OCI-LY1 (cell line): ENCODE measurements around the gene DRD1.

Source experiments
- H2AFZ ChIP-seq: fragments of 200-600 bp; sonication (generic), shearing (Covaris generic); 2 replicates; pipeline ENCODE4 v1.6.0; 2014; ENCODE audit warnings: antibody characterized with exemption, mild to moderate bottlenecking, low read length
- H3F3A ChIP-seq: fragments of 200-600 bp; sonication (generic), shearing (Covaris generic); 2 replicates; pipeline ENCODE4 v1.6.0; 2014; ENCODE audit warnings: mild to moderate bottlenecking, antibody characterized with exemption, low read length, moderate library complexity; ENCODE audit not compliant: insufficient read depth
- H3K27ac ChIP-seq: fragments of 200-600 bp; sonication (generic); 2 replicates; pipeline ENCODE4 v1.5.1; 2014; ENCODE audit warnings: low read length, mixed run types, mild to moderate bottlenecking, low read depth; ENCODE audit not compliant: poor library complexity, severe bottlenecking
- H3K27me3 ChIP-seq: fragments of 200-600 bp; sonication (generic); 2 replicates; pipeline ENCODE4 v1.6.0; 2014; ENCODE audit warnings: antibody characterized with exemption, mild to moderate bottlenecking, low read length, moderate library complexity; ENCODE audit not compliant: insufficient read depth
- H3K36me3 ChIP-seq: fragments of 200-600 bp; sonication (generic); 2 replicates; pipeline ENCODE4 v1.6.1; 2014; ENCODE audit warnings: mild to moderate bottlenecking, antibody characterized with exemption, low read length, moderate library complexity, mixed read lengths; ENCODE audit not compliant: insufficient read depth
- H3K4me1 ChIP-seq: fragments of 200-600 bp; sonication (generic); 2 replicates; pipeline ENCODE4 v1.5.1; 2014; ENCODE audit warnings: mild to moderate bottlenecking, low read length, moderate library complexity; ENCODE audit not compliant: insufficient read depth, severe bottlenecking
- H3K4me2 ChIP-seq: fragments of 200-600 bp; sonication (generic), shearing (Covaris generic); 2 replicates; pipeline ENCODE4 v1.6.1; 2014; ENCODE audit warnings: low read length
- H3K4me3 ChIP-seq: fragments of 200-600 bp; sonication (generic); 2 replicates; pipeline ENCODE4 v1.5.1; 2014; ENCODE audit warnings: low read length, low read depth, mild to moderate bottlenecking, mixed read lengths; ENCODE audit not compliant: poor library complexity, severe bottlenecking
- H3K79me2 ChIP-seq: fragments of 200-600 bp; shearing (Covaris generic); 2 replicates; pipeline ENCODE4 v1.6.1; 2016; ENCODE audit warnings: mixed run types, low read length, mixed read lengths; ENCODE audit not compliant: insufficient read depth
- H3K9ac ChIP-seq: fragments of 200-600 bp; sonication (generic), shearing (Covaris generic); 2 replicates; pipeline ENCODE4 v1.6.1; 2014; ENCODE audit warnings: mild to moderate bottlenecking, low read length, mixed read lengths
- H3K9me2 ChIP-seq: fragments of 200-600 bp; sonication (generic), shearing (Covaris generic); 2 replicates; pipeline ENCODE4 v1.6.1; 2014; ENCODE audit warnings: low read depth, mild to moderate bottlenecking, low read length, mixed read lengths
- H3K9me3 ChIP-seq: fragments of 200-600 bp; shearing (Covaris generic); 2 replicates; pipeline ENCODE4 v1.6.1; 2014; ENCODE audit warnings: low read length, mixed read lengths
- H4K20me1 ChIP-seq: fragments of 200-600 bp; sonication (generic), shearing (Covaris generic); 2 replicates; pipeline ENCODE4 v1.6.0; 2016; ENCODE audit warnings: mild to moderate bottlenecking, low read length; ENCODE audit not compliant: insufficient read depth
- CTCF ChIP-seq: fragments of 200-600 bp; sonication (generic), shearing (Covaris generic); IDR thresholded peaks from 2 replicates; pipeline ENCODE4 v1.5.1; 2017; ENCODE audit warnings: mild to moderate bottlenecking, antibody characterized with exemption, low read length, moderate library complexity, mixed read lengths
- EZH2 ChIP-seq: fragments of 200-600 bp; sonication (generic), shearing (Covaris generic); IDR thresholded peaks from 2 replicates; pipeline ENCODE4 v1.8.0; 2017; ENCODE audit warnings: borderline replicate concordance, mixed run types, mild to moderate bottlenecking, antibody characterized with exemption, low read length, moderate library complexity, mixed read lengths

DRD1 gene

GRCh38 chr5:175466700-175467318 is 22.8 kb upstream of the DRD1 start:
- no peak overlapping the region for H3K4me2 ChIP-seq
- no peaks in the 10 kb centered on the region for H3K79me2 ChIP-seq
- no peak for TF ChIP-seq EZH2
- no peak for TF ChIP-seq CTCF
- H3K27me3 ChIP-seq = peaks cover 4% of the 10 kb centered on the region
- H4K20me1 ChIP-seq = no peaks in the 10 kb centered on the region
- no peaks in the 10 kb centered on the region for H3K36me3 ChIP-seq
- no peak overlapping the region for H2AFZ ChIP-seq
- no peaks in the 10 kb centered on the region for H3F3A ChIP-seq
- no peak overlapping the region for H3K9ac ChIP-seq
- peaks cover 5% of the 10 kb centered on the region; the same call in 1 of the 2 replicates for H3K9me3 ChIP-seq
- H3K4me3 ChIP-seq = no peak overlapping the region
- no peaks in the 10 kb centered on the region for H3K9me2 ChIP-seq
- H3K27ac ChIP-seq = no peak overlapping the region
- H3K4me1 ChIP-seq = peaks cover 9% of the 10 kb centered on the region

GRCh38 chr5:175465282-175465681 is 21.3 kb upstream of the DRD1 start:
- TF ChIP-seq EZH2 (no peak), CTCF (no peak)
- H3K27me3 ChIP-seq = peaks cover 4% of the 10 kb centered on the region
- H3K79me2 ChIP-seq = no peaks in the 10 kb centered on the region
- no peak overlapping the region for H3K9ac ChIP-seq
- H3K4me2 ChIP-seq = no peak overlapping the region
- no peaks in the 10 kb centered on the region for H4K20me1 ChIP-seq
- H3F3A ChIP-seq = no peaks in the 10 kb centered on the region
- H3K9me3 ChIP-seq = peaks cover 5% of the 10 kb centered on the region; the same call in 1 of the 2 replicates
- H3K27ac ChIP-seq = no peak overlapping the region
- H2AFZ ChIP-seq = no peak overlapping the region; the same call in 1 of the 2 replicates
- H3K9me2 ChIP-seq = no peaks in the 10 kb centered on the region
- H3K36me3 ChIP-seq = no peaks in the 10 kb centered on the region
- H3K4me3 ChIP-seq = no peak overlapping the region
- peaks cover 9% of the 10 kb centered on the region for H3K4me1 ChIP-seq

GRCh38 chr5:175464942-175465233 is 20.9 kb upstream of the DRD1 start:
- Histone ChIP-seq H3F3A (no peaks in the 10 kb centered on the region), H3K79me2 (no peaks in the 10 kb centered on the region), H3K4me2 (no peak overlapping the region), H3K36me3 (no peaks in the 10 kb centered on the region), H3K4me3 (no peak overlapping the region), H3K9me2 (no peaks in the 10 kb centered on the region), H4K20me1 (no peaks in the 10 kb centered on the region), H3K9ac (no peak overlapping the region), H3K9me3 (peaks cover 5% of the 10 kb centered on the region; the same call in 1 of the 2 replicates), H2AFZ (no peak overlapping the region), H3K27me3 (peaks cover 4% of the 10 kb centered on the region), H3K4me1 (peaks cover 9% of the 10 kb centered on the region), H3K27ac (no peak overlapping the region)
- TF ChIP-seq CTCF (no peak), EZH2 (no peak)
